Measurements from ENCODE around the gene TOP3B.

Gene TOP3B

GRCh38 chr22:21964234-21964633, 18.4 kb downstream of the TOP3B start:
- no peak overlapping the region for H3K27ac ChIP-seq

DNA sequence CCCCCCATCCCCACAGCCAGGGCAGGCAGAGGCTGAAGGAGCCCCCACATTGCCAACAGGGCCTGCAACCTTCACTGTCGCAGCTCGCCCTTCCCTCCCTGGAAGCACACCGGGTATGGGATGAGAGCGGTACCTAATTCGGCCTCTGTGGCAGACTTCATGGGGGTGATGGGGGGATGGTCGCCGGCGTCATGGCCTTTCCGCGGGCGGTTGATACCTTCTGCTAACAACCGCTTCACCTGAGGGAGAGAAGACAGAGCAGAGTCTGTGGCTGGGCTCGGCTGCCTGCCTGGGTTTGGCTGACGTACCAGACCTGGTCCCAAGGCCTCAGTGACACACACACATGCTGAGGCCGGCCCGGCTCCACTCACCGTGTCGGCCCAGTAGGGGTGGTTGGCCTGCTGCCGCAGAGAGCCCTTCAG, 18.8 kb downstream of the TOP3B start:
- no peak for DNase-seq (ENCODE audit: low read depth, low spot score)

More at GRCh38 chr22:21964234-21964633, 18.4 kb downstream of the TOP3B start:
- no peak for DNase-seq (ENCODE audit: low read depth, low spot score)

GRCh38 chr22:21963286-21963685, 19.3 kb downstream of the TOP3B start:
- no peak for DNase-seq (ENCODE audit: low read depth, low spot score)
- H3K27ac ChIP-seq: no peak overlapping the region

More for the DNA sequence above, 18.8 kb downstream of the TOP3B start:
- no peak overlapping the region for H3K27ac ChIP-seq

DNA sequence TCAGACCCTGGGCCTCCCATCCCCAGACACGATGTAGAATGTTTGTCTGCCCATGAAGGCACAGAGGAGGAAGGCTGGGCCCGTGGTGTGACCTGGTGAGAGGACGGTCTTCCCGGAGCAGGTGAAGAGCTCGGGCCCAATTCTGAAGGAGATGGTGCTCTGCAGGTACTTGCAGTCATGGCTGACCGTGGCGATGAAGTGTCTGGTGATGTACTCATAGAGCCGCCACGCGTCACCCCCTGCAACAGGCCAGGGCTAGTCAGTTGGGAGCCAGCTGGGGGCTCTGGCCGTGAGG, 20.0 kb downstream of the TOP3B start:
- no peak for DNase-seq (ENCODE audit: low read depth, low spot score)
- no peak overlapping the region for H3K27ac ChIP-seq

- no peak for DNase-seq (ENCODE audit: low read depth, low spot score)
- peak overlapping the region; percentile 51 for H3K27ac ChIP-seq
These were observed 20.5 kb downstream of the TOP3B start for GRCh38 chr22:21961886-21962654.

DNA sequence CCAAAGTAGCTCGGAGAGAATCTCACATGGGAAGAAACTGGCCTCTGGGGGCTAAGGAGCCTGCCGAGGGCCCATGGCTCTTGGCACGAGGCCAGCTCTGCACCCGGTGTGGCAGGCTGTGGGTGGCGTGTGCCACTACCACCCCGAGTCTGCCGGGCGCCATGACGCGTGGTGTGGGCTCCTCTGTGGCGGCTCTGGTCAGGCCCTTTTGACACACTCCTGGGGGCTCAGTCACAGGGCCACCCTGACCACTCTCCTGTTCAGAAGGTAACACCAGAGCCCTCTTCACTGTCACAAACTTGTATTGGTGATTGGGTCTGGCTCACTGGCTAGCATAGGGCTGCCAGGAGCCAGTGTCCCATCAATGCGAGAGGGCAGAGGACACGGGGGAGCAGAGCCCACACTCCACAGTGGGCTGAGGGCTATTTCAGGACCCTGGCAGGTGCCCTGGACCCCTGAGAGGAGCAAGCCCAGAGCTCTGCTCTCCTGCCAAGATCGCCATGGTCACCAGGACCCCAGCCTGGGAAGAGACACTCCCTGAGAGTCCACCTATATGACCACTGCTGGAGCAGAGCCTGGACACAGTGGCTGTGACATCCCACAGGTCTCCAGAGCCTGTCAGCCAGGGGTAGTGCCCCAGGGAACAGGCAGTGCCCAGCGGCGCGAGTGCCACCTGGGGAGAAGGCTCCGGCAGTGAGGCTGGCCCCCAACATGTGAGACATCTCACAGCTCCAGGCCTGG, 21.3 kb downstream of the TOP3B start:
- H3K27ac ChIP-seq: peak overlapping the region; percentile 51
- DNase-seq (ENCODE audit: low read depth, low spot score): no peak

- DNase-seq (ENCODE audit: low read depth, low spot score): no peak
These were observed 22.1 kb downstream of the TOP3B start for GRCh38 chr22:21960200-21961126.

GRCh38 chr22:21959274-21960074, 23.1 kb downstream of the TOP3B start:
- H3K27ac ChIP-seq: no peak overlapping the region
- no peak for DNase-seq (ENCODE audit: low read depth, low spot score)

More at GRCh38 chr22:21960200-21961126, 22.1 kb downstream of the TOP3B start:
- H3K27ac ChIP-seq: no peak overlapping the region

DNA sequence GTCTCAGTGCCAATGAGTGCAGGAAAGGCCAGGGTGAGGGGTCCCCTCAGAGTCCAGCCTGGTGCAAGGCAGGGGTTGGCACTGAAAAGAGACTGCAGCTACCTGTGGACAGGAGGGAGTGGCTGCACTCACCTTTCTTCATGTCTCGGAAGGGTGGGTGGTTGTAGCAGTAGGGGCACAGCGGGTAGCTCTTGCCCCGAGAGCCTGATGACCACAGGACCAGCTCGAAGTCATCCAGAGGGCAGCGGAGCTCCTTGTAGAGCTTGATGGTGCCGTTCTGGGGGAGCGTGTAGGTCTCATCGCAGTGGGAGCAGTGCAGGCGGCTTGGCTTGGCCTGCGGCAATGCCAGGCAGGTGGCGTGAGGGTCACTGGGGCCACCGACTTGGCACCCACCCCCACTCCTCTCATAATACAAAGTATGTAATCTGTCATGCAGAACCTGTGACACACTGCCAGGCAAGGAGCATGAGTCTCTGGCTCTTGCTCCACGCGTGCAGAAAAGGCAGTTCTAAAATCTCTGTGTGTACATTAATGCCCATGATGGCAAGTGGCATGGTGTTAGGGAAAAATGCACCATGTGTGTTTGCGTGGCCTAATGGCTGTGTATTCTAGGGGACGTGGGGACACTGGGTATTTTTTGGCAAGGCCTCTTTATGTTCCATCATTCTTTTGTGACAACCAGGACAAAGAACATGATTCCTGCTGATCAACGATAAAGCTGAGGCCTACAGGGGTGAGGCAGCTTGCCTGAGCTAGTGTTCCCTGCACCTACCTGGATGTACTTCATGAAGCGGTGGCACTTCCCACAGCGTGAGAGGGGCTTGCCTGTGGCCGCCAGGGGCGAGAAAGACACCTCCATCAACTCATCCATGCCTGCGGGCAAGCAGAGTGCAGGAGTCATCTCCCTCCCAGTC, 24.0 kb downstream of the TOP3B start:
- H3K27ac ChIP-seq: no peak overlapping the region
- DNase-seq (ENCODE audit: low read depth, low spot score): no peak

DNA sequence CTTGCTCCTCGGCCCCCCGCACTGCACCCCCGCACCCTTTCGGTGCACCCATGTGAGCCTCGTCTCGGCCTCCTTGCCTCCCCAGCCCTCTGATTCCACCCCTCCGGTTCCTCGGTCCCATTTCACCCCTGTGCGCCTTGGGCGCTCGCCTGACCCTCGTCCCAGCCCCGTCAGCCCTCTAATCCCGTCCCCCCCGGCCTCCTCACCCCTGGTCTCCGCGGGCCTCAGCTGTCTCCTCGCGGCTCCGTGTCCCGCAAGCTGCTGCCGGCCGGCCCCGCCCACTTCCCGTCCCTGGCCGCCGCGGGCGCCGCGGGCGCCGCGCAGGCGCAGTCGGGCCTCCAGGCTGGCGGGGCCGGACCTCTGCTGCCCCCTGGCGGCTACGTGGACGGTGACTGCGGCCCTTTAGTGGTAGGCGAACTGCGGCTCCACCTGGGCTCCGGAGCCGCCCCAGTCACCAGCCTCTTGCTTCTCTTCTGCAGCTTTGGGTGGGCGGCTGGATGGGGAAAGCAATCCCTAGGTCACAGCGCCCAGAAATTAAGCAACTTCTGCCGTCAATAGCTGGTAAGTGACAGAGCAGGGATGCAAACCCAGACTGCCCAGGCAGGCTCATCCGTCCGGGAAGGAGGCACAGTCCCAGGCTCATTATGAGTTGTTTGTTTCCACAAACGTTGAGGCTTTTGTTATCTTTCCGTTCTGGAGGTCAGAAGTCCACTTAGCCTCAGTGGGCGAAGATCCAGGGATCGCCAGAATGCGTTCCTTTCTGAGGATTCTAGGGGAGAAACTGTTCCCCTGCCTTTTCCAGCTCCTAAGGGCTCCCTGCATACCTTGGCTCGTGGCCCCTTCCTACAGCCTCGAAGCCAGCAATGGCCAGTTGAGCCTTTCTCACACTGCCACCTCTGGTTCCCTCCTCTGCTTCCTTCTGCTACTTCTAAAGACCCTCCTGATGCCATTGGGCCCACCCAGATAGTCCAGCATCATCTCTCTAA, 29.7 kb downstream of the TOP3B start, which contains the start of gene PPM1F:
Gene PPM1F, minus strand, starts transcription at position 263 of the 986 bp plus-strand sequence. CDS start 6,800 bp downstream, outside the sequence.
- peak within 1 kb of the TSS; percentile 23 for H3K27ac ChIP-seq
- DNase-seq (ENCODE audit: low read depth, low spot score): no peak

DNA sequence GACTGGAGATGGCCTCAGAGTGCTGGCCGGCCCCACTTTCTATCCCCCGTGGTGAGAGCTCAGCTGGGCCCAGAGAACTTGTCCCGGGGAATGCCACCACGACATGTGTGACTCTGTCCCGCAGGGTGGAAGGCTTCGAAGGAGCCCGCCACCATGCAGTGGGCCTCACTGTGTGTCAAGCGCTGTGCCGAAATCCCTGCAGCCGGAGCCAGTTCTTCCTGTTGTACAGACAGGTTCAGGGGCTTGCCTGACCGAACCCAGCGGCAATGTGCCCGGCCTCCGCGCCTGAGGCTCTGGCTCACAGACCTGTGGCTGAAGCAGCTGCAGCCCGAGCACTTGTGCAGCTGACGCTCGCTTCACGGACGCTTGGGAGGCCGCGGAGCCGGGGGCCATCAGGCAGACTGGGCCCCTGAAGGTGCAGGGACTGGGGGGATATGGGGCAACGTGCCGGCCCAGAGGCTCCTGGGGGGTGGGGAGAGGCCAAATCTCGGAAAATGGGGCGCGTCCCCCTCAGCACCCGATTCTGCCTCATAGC, 30.6 kb downstream of the TOP3B start:
- no peak for DNase-seq (ENCODE audit: low read depth, low spot score)
- H3K27ac ChIP-seq: peak overlapping the region; percentile 23

- no peak overlapping the region for H3K27ac ChIP-seq
- DNase-seq (ENCODE audit: low read depth, low spot score): no peak
These were observed 31.5 kb downstream of the TOP3B start for GRCh38 chr22:21951062-21951461.

DNA sequence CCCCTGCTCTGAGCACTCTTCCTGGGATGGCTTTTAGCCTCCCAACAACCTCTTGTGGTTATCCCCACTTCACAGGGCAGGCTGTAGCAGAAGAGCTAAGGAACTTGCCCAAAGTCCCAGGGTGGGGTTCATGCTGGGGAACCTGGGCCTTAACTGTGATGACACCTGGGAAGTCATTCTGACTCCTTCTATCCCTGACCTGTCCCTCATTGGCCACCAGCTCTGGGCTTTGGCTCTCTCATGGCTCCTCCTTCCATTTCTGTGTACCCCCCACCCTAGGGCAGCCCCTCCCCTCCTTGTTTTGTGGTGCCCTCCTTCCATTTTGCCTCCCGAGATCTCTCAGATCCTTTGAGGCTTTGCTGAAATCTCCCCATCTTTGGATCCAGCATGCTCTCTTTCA, 32.6 kb downstream of the TOP3B start:
- no peak overlapping the region for H3K27ac ChIP-seq

DNA sequence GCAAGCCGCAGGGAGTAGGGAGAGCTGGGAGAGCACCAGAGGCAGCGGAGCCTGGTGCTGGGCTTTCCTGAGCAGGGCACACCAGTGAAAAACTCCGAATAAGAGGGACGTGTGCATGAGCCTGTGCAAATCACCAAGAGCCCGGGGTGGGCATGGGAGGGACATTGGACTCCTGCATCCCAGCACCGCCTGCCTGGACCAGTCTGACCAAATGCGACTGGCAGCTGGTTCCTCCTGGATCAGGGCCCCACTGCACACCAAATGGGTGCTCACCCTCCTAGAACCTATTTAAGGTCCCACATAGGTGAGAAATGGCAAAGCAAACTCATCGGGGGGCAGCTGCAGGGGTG, 33.0 kb downstream of the TOP3B start:
- H3K27ac ChIP-seq: no peak overlapping the region
- no peak for DNase-seq (ENCODE audit: low read depth, low spot score)

More for the DNA sequence above, 32.6 kb downstream of the TOP3B start:
- no peak for DNase-seq (ENCODE audit: low read depth, low spot score)

- H3K27ac ChIP-seq: no peak overlapping the region
- DNase-seq (ENCODE audit: low read depth, low spot score): no peak
These were observed 33.6 kb downstream of the TOP3B start for GRCh38 chr22:21948824-21949568.

DNA sequence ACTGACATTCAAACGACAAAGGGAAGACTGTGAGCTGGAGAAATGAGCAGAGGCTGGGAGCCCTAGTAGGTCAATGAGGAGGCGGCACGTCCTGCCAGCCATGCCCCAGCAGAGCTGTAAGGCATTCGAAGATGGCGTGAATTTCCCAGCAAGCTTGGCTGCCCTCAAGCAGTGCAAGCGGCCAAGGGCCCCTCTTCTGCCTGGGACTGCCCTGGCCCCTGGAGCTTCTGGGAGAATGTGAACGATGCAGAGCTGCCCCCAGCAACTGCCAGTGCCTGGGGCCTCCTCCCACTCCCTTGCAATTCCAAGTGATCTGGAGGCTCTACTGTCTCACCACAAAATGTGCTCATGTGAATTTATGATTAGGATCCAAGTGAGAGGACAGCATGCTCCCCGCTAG, 34.2 kb downstream of the TOP3B start:
- no peak for DNase-seq (ENCODE audit: low read depth, low spot score)
- peak overlapping the region; percentile 65 for H3K27ac ChIP-seq
